ENCODE measurements around the gene NEURL3. TPM values are rescaled to one million over a fixed set of nuclear protein-coding genes. Genes with fewer than 3 reads are reported as not detected.

NEURL3 gene
- total RNA-seq, 1 donor from 2014 or later = 0.13 TPM

- no peak for DNase-seq (ENCODE audit: low spot score in 2 of 2, unreplicated experiment in 2 of 2)
- Mint-ChIP-seq H3K27ac (no peak overlapping the region), H3K27me3 (ENCODE audit: low read depth) (peaks cover 10% of the 10 kb centered on the region), H3K4me3 (no peak overlapping the region), H3K9me3 (peaks cover 4% of the 10 kb centered on the region), H3K4me1 (peaks cover 13% of the 10 kb centered on the region), H3K36me3 (no peaks in the 10 kb centered on the region)
- no peak for TF ChIP-seq CTCF (IDR thresholded peaks at IDR 0.05; ENCODE audit: unreplicated experiment)
Measured at GRCh38 chr2:96452053-96452452, 53.1 kb downstream of the NEURL3 start.

GRCh38 chr2:96449637-96450036, 55.5 kb downstream of the NEURL3 start:
- H3K4me1 Mint-ChIP-seq = peaks cover 13% of the 10 kb centered on the region
- H3K9me3 Mint-ChIP-seq = peaks cover 4% of the 10 kb centered on the region
- no peak for TF ChIP-seq CTCF (IDR thresholded peaks at IDR 0.05; ENCODE audit: unreplicated experiment)
- no peak for DNase-seq (ENCODE audit: low spot score in 2 of 2, unreplicated experiment in 2 of 2)
- peaks cover 7% of the 10 kb centered on the region for H3K27me3 Mint-ChIP-seq (ENCODE audit: low read depth)
- no peaks in the 10 kb centered on the region for H3K36me3 Mint-ChIP-seq
- H3K27ac Mint-ChIP-seq = no peak overlapping the region
- H3K4me3 Mint-ChIP-seq = no peak overlapping the region

- no peak for DNase-seq (ENCODE audit: low spot score in 2 of 2, unreplicated experiment in 2 of 2)
- Mint-ChIP-seq H3K4me1 (peaks cover 13% of the 10 kb centered on the region), H3K27me3 (ENCODE audit: low read depth) (peaks cover 6% of the 10 kb centered on the region), H3K9me3 (peaks cover 4% of the 10 kb centered on the region), H3K27ac (no peak overlapping the region), H3K4me3 (no peak overlapping the region), H3K36me3 (no peaks in the 10 kb centered on the region)
- TF ChIP-seq CTCF (IDR thresholded peaks at IDR 0.05; ENCODE audit: unreplicated experiment) = no peak
Measured at GRCh38 chr2:96449174-96449573, 56.0 kb downstream of the NEURL3 start.

GRCh38 chr2:96447726-96448125, 57.4 kb downstream of the NEURL3 start:
- H3K36me3 Mint-ChIP-seq = no peaks in the 10 kb centered on the region
- no peak overlapping the region for H3K27ac Mint-ChIP-seq
- H3K9me3 Mint-ChIP-seq = peaks cover 8% of the 10 kb centered on the region
- H3K27me3 Mint-ChIP-seq (ENCODE audit: low read depth) = peaks cover 7% of the 10 kb centered on the region
- H3K4me1 Mint-ChIP-seq = peaks cover 13% of the 10 kb centered on the region
- H3K4me3 Mint-ChIP-seq = no peak overlapping the region
- no peak for DNase-seq (ENCODE audit: low spot score in 2 of 2, unreplicated experiment in 2 of 2)
- TF ChIP-seq CTCF (IDR thresholded peaks at IDR 0.05; ENCODE audit: unreplicated experiment) = no peak

Other genes with a start within 250 kb of the NEURL3 start
- gene TMEM127, start 239.4 kb downstream of the NEURL3 start, total RNA-seq = 30.1 to 36.2 TPM (median 32.5 TPM) in 3 replicates
- gene CIAO1, start 239.1 kb downstream of the NEURL3 start, total RNA-seq = 73.8 to 74.6 TPM (median 74.2 TPM) in 3 replicates
- 195 to 200 TPM (median 199 TPM) in 3 replicates for gene SNRNP200, start 199.8 kb downstream of the NEURL3 start, total RNA-seq
- gene ITPRIPL1, start 180.0 kb downstream of the NEURL3 start, total RNA-seq = 8.9 to 12.0 TPM (median 10.9 TPM) in 3 replicates
- 13.1 to 13.9 TPM (median 13.6 TPM) in 3 replicates for gene NCAPH, start 169.6 kb downstream of the NEURL3 start, total RNA-seq
- gene ARID5A, start 31.4 kb upstream of the NEURL3 start, total RNA-seq = 4.1 to 4.7 TPM (median 4.7 TPM) in 3 replicates
- gene KANSL3, start 133.0 kb upstream of the NEURL3 start, total RNA-seq = 66.0 to 70.2 TPM (median 68.1 TPM) in 3 replicates
- gene FER1L5, start 137.4 kb upstream of the NEURL3 start, total RNA-seq = 0.91 to 1.4 TPM (median 1.1 TPM) in 3 replicates
- 30.5 to 33.3 TPM (median 31.4 TPM) in 3 replicates for gene LMAN2L, start 234.7 kb upstream of the NEURL3 start, total RNA-seq

Measured in mesothelial cell of epicardium (in vitro differentiated cells).